GM23248 (cell line): ENCODE results near the gene TCTN2.

Source experiments
- EZH2 ChIP-seq: fragments of 200-600 bp; sonication (generic); IDR thresholded peaks from 2 replicates; pipeline ENCODE4 v1.6.1; 2018; ENCODE audit warnings: antibody characterized with exemption, mild to moderate bottlenecking; ENCODE audit not compliant: insufficient read depth, poor library complexity, severe bottlenecking
- EZH2phosphoT487 ChIP-seq: fragments of 200-600 bp; sonication (generic); IDR thresholded peaks from 2 replicates; pipeline ENCODE4 v1.6.1; 2018; ENCODE audit warnings: antibody characterized with exemption, moderate library complexity, mild to moderate bottlenecking, low read depth; ENCODE audit not compliant: insufficient read depth

DNA sequence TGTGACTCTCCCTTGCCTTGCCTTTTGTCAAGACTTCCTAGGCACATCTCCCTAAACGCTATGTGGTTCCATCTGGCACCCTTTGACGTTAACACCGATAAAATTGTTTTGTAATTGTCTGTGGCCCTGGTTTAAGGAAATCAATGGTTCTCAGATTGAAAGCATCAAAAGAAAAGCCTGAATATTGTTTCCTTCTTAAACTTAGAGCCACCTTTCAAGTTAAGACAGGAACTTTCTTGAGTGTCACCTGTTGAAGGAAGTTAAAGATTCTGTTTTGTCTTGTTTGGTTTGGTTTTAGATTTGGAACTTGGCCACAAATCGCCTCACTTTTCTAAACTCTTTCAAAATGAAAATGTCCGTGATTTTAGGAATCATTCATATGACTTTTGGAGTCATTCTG lies 76.4 kb downstream of the TCTN2 start:
- TF ChIP-seq EZH2 = no peak
- no peak for TF ChIP-seq EZH2phosphoT487
